Karpas-422 (cell line): Measurements from ENCODE around the gene MKRN3. TPM values are rescaled to one million over a fixed set of nuclear protein-coding genes. Genes with fewer than 3 reads are reported as not detected.

Experiments used
- DNase-seq: peaks from one replicate; pipeline ENCODE4 v3.0.0-alpha.2; 2015
- H2AFZ ChIP-seq: fragments of 200-600 bp; sonication (generic); 2 replicates; pipeline ENCODE4 v1.6.1; 2014; ENCODE audit warnings: antibody characterized with exemption, low read length, mixed read lengths
- H3K27ac ChIP-seq: fragments of 200-600 bp; sonication (generic); 2 replicates; pipeline ENCODE4 v1.5.1; 2014; ENCODE audit warnings: mild to moderate bottlenecking, low read length, moderate library complexity
- H3K27me3 ChIP-seq: fragments of 200-600 bp; sonication (generic); 2 replicates; pipeline ENCODE4 v1.6.1; 2014; ENCODE audit warnings: low read length, mixed read lengths
- H3K36me3 ChIP-seq: fragments of 200-600 bp; sonication (generic); 2 replicates; pipeline ENCODE4 v1.6.1; 2014; ENCODE audit warnings: low read length, mixed read lengths; ENCODE audit not compliant: insufficient read depth
- H3K4me1 ChIP-seq: fragments of 200-600 bp; sonication (generic); 2 replicates; pipeline ENCODE4 v1.6.1; 2014; ENCODE audit warnings: mild to moderate bottlenecking, low read length, mixed read lengths
- H3K4me2 ChIP-seq: fragments of 200-600 bp; sonication (generic); 2 replicates; pipeline ENCODE4 v1.6.1; 2014; ENCODE audit warnings: low read length, low read depth, mild to moderate bottlenecking; ENCODE audit not compliant: poor library complexity, severe bottlenecking
- H3K4me3 ChIP-seq: fragments of 200-600 bp; sonication (generic); 2 replicates; pipeline ENCODE4 v1.5.1; 2014; ENCODE audit warnings: mild to moderate bottlenecking, antibody characterized with exemption, low read length, mixed read lengths
- H3K79me2 ChIP-seq: fragments of 200-600 bp; sonication (generic); 2 replicates; pipeline ENCODE4 v1.6.1; 2014; ENCODE audit warnings: mild to moderate bottlenecking, low read length, mixed read lengths
- H3K9ac ChIP-seq: fragments of 200-600 bp; sonication (generic); 2 replicates; pipeline ENCODE4 v1.6.0; 2014; ENCODE audit warnings: low read length
- H3K9me2 ChIP-seq: fragments of 200-600 bp; sonication (generic), shearing (Covaris generic); replicated peaks from 2 replicates; pipeline ENCODE4 v1.6.0; 2014; ENCODE audit warnings: mild to moderate bottlenecking, low read length, moderate library complexity; ENCODE audit not compliant: insufficient read depth
- H3K9me3 ChIP-seq: fragments of 300-700, 200-600 bp; sonication (generic); 2 replicates; pipeline ENCODE4 v1.6.1; 2014; ENCODE audit warnings: low read length, mixed read lengths
- H4K20me1 ChIP-seq: fragments of 200-600 bp; sonication (generic); 2 replicates; pipeline ENCODE4 v1.6.1; 2014; ENCODE audit warnings: mild to moderate bottlenecking, antibody characterized with exemption, low read length, low read depth; ENCODE audit not compliant: insufficient read depth
- total RNA-seq: library from RNA; depleted of rRNA; stranded (reverse); fragments of >200 nt; shearing (Covaris generic); gene quantifications from 2 replicates; pipeline ENCODE4 v1.2.3, GENCODE V29; 2014; ENCODE audit warnings: low replicate concordance

Gene MKRN3
- total RNA-seq, 1 experiment from 2014 or later: 10.5 TPM

DNA sequence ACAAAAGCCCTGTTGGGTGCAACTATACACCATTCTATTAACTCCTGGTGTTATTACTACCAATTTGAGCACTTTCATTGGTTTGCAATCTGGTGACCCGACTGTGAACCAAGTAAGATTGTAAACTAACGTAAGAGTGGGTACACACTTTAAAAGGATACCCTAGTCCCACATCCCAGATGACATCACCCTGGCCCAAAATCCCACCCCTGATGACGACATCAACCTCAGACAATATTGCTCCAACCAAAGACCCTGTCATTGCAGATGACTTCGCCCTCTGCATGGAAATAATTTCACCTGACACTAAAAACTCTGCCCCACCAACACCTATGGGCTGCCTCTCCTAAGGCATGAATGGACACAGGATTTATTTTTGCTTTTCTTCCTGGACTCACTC, 25.6 kb upstream of the MKRN3 start:
- no peak for DNase-seq
- Histone ChIP-seq H3K27me3 (no peaks in the 10 kb centered on the region), H3K9me2 (no peaks in the 10 kb centered on the region), H3K9me3 (no peaks in the 10 kb centered on the region; the same call in 1 of the 2 replicates), H3K27ac (no peak overlapping the region), H4K20me1 (no peaks in the 10 kb centered on the region), H2AFZ (no peak overlapping the region), H3K36me3 (no peaks in the 10 kb centered on the region), H3K4me3 (no peak overlapping the region), H3K4me1 (no peaks in the 10 kb centered on the region), H3K4me2 (no peak overlapping the region), H3K9ac (no peak overlapping the region), H3K79me2 (no peaks in the 10 kb centered on the region)

- Histone ChIP-seq H2AFZ (no peak overlapping the region), H4K20me1 (no peaks in the 10 kb centered on the region), H3K4me3 (no peak overlapping the region)
Measured at GRCh38 chr15:23546158-23546557, 19.3 kb upstream of the MKRN3 start.

DNA sequence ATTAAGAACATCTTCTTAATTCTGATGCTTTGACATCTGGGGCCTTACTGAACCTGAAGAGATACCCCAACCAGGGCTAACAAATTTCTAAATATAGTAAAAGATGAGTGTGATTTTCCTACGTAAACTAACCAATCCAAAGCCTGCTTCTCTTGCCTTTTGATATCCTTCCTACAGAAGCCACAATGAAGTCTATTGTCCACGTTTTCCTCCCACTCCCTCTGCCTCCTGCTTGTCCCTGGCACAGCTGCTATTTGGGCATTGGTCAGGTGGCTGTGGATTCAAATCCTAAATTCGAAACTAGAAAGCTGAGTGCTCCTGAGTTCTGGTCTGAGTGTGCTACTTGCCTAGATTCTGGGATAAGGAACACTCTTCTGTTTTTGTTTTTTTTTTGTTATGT, 17.4 kb upstream of the MKRN3 start:
- H3K9ac ChIP-seq: no peak overlapping the region
- no peaks in the 10 kb centered on the region for H3K79me2 ChIP-seq
- H4K20me1 ChIP-seq: no peaks in the 10 kb centered on the region
- no peak for DNase-seq
- no peak overlapping the region for H3K4me3 ChIP-seq
- H3K27me3 ChIP-seq: no peaks in the 10 kb centered on the region
- H3K9me2 ChIP-seq: no peaks in the 10 kb centered on the region
- H3K36me3 ChIP-seq: no peaks in the 10 kb centered on the region
- no peaks in the 10 kb centered on the region for H3K4me1 ChIP-seq
- H3K27ac ChIP-seq: no peak overlapping the region
- H3K9me3 ChIP-seq: no peaks in the 10 kb centered on the region; the same call in 1 of the 2 replicates
- H3K4me2 ChIP-seq: no peak overlapping the region
- no peak overlapping the region for H2AFZ ChIP-seq

More at GRCh38 chr15:23546158-23546557, 19.3 kb upstream of the MKRN3 start:
- H3K36me3 ChIP-seq: no peaks in the 10 kb centered on the region
- H3K79me2 ChIP-seq: no peaks in the 10 kb centered on the region
- H3K27me3 ChIP-seq: no peaks in the 10 kb centered on the region
- H3K9me3 ChIP-seq: no peaks in the 10 kb centered on the region; the same call in 1 of the 2 replicates
- H3K4me2 ChIP-seq: no peak overlapping the region
- H3K27ac ChIP-seq: no peak overlapping the region
- DNase-seq: no peak
- H3K9ac ChIP-seq: no peak overlapping the region
- H3K9me2 ChIP-seq: no peaks in the 10 kb centered on the region
- H3K4me1 ChIP-seq: no peaks in the 10 kb centered on the region

DNA sequence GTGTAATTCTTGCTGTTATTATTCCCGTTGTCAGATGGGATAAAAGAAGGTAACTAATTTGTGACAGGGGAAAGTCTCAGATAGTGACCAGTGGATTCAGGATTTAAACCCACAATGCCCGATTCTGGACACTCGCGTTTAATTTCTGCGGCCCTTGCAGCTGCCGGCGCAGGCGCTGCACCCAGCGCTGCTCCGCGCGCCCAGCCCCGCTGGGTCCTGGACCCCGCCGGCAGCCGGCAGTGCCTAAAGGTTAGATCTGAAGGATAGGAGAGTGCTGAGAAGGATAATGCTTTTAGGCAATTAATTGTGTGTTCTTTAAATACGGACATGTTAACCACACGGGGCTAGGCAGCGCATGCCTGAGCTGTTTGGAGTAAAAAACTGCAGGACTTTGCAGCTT, 3.6 kb upstream of the MKRN3 start:
- Histone ChIP-seq H3K36me3 (no peaks in the 10 kb centered on the region), H3K27ac (no peak overlapping the region), H3K4me3 (no peak overlapping the region), H3K79me2 (peaks cover 14% of the 10 kb centered on the region), H4K20me1 (peaks cover 6% of the 10 kb centered on the region; the same call in 1 of the 2 replicates), H3K27me3 (no peaks in the 10 kb centered on the region), H3K9ac (no peak overlapping the region), H3K9me2 (no peaks in the 10 kb centered on the region), H3K4me2 (no peak overlapping the region), H3K9me3 (peaks cover 2% of the 10 kb centered on the region; the same call in 1 of the 2 replicates), H2AFZ (no peak overlapping the region), H3K4me1 (peaks cover 9% of the 10 kb centered on the region)
- DNase-seq: no peak

- peak overlapping the region; percentile 76 for H2AFZ ChIP-seq
- H3K79me2 ChIP-seq: peaks cover 44% of the 10 kb centered on the region
- H4K20me1 ChIP-seq: peaks cover 6% of the 10 kb centered on the region; the same call in 1 of the 2 replicates
- peaks cover 36% of the 10 kb centered on the region for H3K4me1 ChIP-seq
- peaks cover 9% of the 10 kb centered on the region; the same call in 1 of the 2 replicates for H3K36me3 ChIP-seq
- H3K4me3 ChIP-seq: peak overlapping the region; percentile 89
- H3K27ac ChIP-seq: no peak overlapping the region
- no peaks in the 10 kb centered on the region for H3K9me2 ChIP-seq
- no peak for DNase-seq
- 0 out of 2 replicates have a peak overlapping the region, but pooled peaks have one; percentile 32 for H3K9ac ChIP-seq
- H3K4me2 ChIP-seq: peak overlapping the region; percentile 57
- H3K27me3 ChIP-seq: no peaks in the 10 kb centered on the region
- H3K9me3 ChIP-seq: peaks cover 2% of the 10 kb centered on the region; the same call in 1 of the 2 replicates
Measured at GRCh38 chr15:23564821-23565394, 566 bp upstream of the MKRN3 start.

- no peaks in the 10 kb centered on the region for H3K27me3 ChIP-seq
- peak overlapping the region; percentile 98 for H3K9ac ChIP-seq
- peak overlapping the region; percentile 80 for H3K27ac ChIP-seq
- H3K4me2 ChIP-seq: peak overlapping the region; percentile 57
- no peaks in the 10 kb centered on the region for H3K9me2 ChIP-seq
- H3K36me3 ChIP-seq: peaks cover 9% of the 10 kb centered on the region; the same call in 1 of the 2 replicates
- H3K4me3 ChIP-seq: peak overlapping the region; percentile 89
- no peak overlapping the region; the same call in 1 of the 2 replicates for H2AFZ ChIP-seq
- H4K20me1 ChIP-seq: peaks cover 6% of the 10 kb centered on the region; the same call in 1 of the 2 replicates
- peaks cover 56% of the 10 kb centered on the region for H3K79me2 ChIP-seq
- H3K4me1 ChIP-seq: peaks cover 47% of the 10 kb centered on the region
- peaks cover 2% of the 10 kb centered on the region; the same call in 1 of the 2 replicates for H3K9me3 ChIP-seq
- DNase-seq: peak; percentile 81
Measured at GRCh38 chr15:23566071-23566554, 639 bp downstream of the MKRN3 start.

GRCh38 chr15:23566651-23567050, 1.2 kb downstream of the MKRN3 start:
- Histone ChIP-seq H3K36me3 (peaks cover 9% of the 10 kb centered on the region; the same call in 1 of the 2 replicates), H3K9me3 (peaks cover 2% of the 10 kb centered on the region; the same call in 1 of the 2 replicates), H4K20me1 (peaks cover 6% of the 10 kb centered on the region; the same call in 1 of the 2 replicates), H3K4me2 (peak overlapping the region; percentile 57), H2AFZ (no peak overlapping the region), H3K27me3 (no peaks in the 10 kb centered on the region), H3K27ac (no peak overlapping the region), H3K79me2 (peaks cover 59% of the 10 kb centered on the region), H3K4me3 (peak overlapping the region; percentile 89), H3K9me2 (no peaks in the 10 kb centered on the region), H3K4me1 (peaks cover 47% of the 10 kb centered on the region), H3K9ac (peak overlapping the region; percentile 98)
- DNase-seq: no peak

GRCh38 chr15:23567921-23568320, 2.4 kb downstream of the MKRN3 start:
- no peak overlapping the region for H3K27ac ChIP-seq
- H3K9me3 ChIP-seq: peaks cover 2% of the 10 kb centered on the region; the same call in 1 of the 2 replicates
- peaks cover 47% of the 10 kb centered on the region for H3K4me1 ChIP-seq
- H3K9me2 ChIP-seq: no peaks in the 10 kb centered on the region
- no peak for DNase-seq
- no peak overlapping the region for H3K4me3 ChIP-seq
- peak overlapping the region; percentile 11 for H3K4me2 ChIP-seq
- peaks cover 71% of the 10 kb centered on the region for H3K79me2 ChIP-seq
- peaks cover 6% of the 10 kb centered on the region; the same call in 1 of the 2 replicates for H4K20me1 ChIP-seq
- H2AFZ ChIP-seq: no peak overlapping the region
- no peaks in the 10 kb centered on the region for H3K27me3 ChIP-seq
- peaks cover 9% of the 10 kb centered on the region; the same call in 1 of the 2 replicates for H3K36me3 ChIP-seq
- no peak overlapping the region for H3K9ac ChIP-seq
